Body of pancreas (tissue), 4 donors: Measurements from ENCODE around the gene NIT2. TPM values are rescaled to one million over a fixed set of nuclear protein-coding genes. Genes with fewer than 3 reads are reported as not detected.
A peak's percentile ranks its signal among the peaks of the same experiment; 100 is the strongest.

Experiments
- ATAC-seq: fragments of 150-250 bp; one replicate; pipeline ENCODE4 v1.9.1; 2016
- DNase-seq, 4 donors: peaks; one replicate each; pipeline ENCODE4 v3.0.0-alpha.2; 2019
- H3K27ac ChIP-seq, 4 donors: fragments of 200-600 bp; sonication (generic); 1 replicate in 3 of 4; 2 replicates in 1 of 4; pipeline versions ENCODE4 v1.5.1 to v1.6.1; 2016 to 2019; ENCODE audit warnings: mild to moderate bottlenecking in 1 of 4, mixed read lengths in 1 of 4, moderate library complexity in 1 of 4
- H3K27me3 ChIP-seq, 2 donors: fragments of 200-600 bp; sonication (generic); one replicate each; pipeline ENCODE4 v1.6.0; 2016; ENCODE audit warnings: mild to moderate bottlenecking in 1 of 2
- H3K36me3 ChIP-seq, 2 donors: fragments of 200-600 bp; sonication (generic); replicated peaks in 1 of 2; 2 replicates each; pipeline ENCODE4 v1.5.1; 2016; ENCODE audit warnings: low read depth in 2 of 2; ENCODE audit not compliant: insufficient read depth in 1 of 2
- H3K4me1 ChIP-seq: fragments of 200-600 bp; sonication (generic); one replicate; pipeline ENCODE4 v1.6.0; 2016
- H3K4me3 ChIP-seq, 2 donors: fragments of 200-600 bp; sonication (generic); 1 replicate in 1 of 2; 2 replicates in 1 of 2; pipeline ENCODE4 v1.5.1; 2016 to 2019
- H3K9me3 ChIP-seq, 3 donors: fragments of 200-600 bp; sonication (generic); 1 replicate in 2 of 3; 2 replicates in 1 of 3; pipeline ENCODE4 v1.5.1; 2016
- CTCF ChIP-seq, 7 experiments: fragments of 450-650 bp in 4 of 7; fragments of 200-600 bp in 3 of 7; sonication (generic) in 3 of 7; IDR thresholded peaks; one replicate each; pipeline ENCODE4 v1.5.1; 2016 to 2019; ENCODE audit warnings: antibody characterized with exemption in 7 of 7
- POLR2A ChIP-seq, 3 donors: fragments of 450-650 bp; IDR thresholded peaks; one replicate each; pipeline ENCODE4 v1.6.1; 2016; ENCODE audit warnings: antibody characterized with exemption in 3 of 3, mild to moderate bottlenecking in 2 of 3
- WGBS, 2 donors: methylation state at CpG; one replicate each; pipeline ENCODE4 v1.1.5; 2017; 5-methylcytosine and 5-hydroxymethylcytosine counted together
- intact Hi-C: fragments of 100-400 bp; cut with DNase I; formaldehyde crosslinking; loops from one replicate; pipeline ENCODE4 v1.15.1; 2023
- total RNA-seq, 2 donors: library from RNA; depleted of rRNA; stranded (reverse); fragments of >200 nt; gene quantifications; one replicate each; pipeline ENCODE4 v1.1.0, GENCODE V29; 2016

NIT2 gene
- total RNA-seq, 2 donors from 2014 or later, result 21.5 to 32.6 TPM

- peaks cover 36% of the 10 kb centered on the region for H3K4me1 ChIP-seq
- peak overlapping the region; percentile 87 to 90 for H3K4me3 ChIP-seq
- H3K36me3 ChIP-seq, result no peaks in the 10 kb centered on the region
- peak overlapping the region in 3 of 4 donors; percentile 70 to 91 (median 88) for H3K27ac ChIP-seq
- ATAC-seq, result no peak
- intact Hi-C loops, result no loop called here
- TF ChIP-seq CTCF (IDR thresholded peaks at IDR 0.05) (no peak), POLR2A (IDR thresholded peaks at IDR 0.05) (no peak)
- no peaks in the 10 kb centered on the region for H3K27me3 ChIP-seq
- DNase-seq, result no peak
- WGBS, 2 donors, result 0 to 2% methylated on average over 2 of the region's 2 CpGs
- H3K9me3 ChIP-seq, result no peaks in the 10 kb centered on the region
These were observed 67.7 kb downstream of the NIT2 start for GRCh38 chr3:100402256-100402655.

GRCh38 chr3:100402891-100403290 is 68.3 kb downstream of the NIT2 start:
- ATAC-seq (no peak), DNase-seq (no peak)
- Histone ChIP-seq H3K27ac (peak overlapping the region in 1 of 4 donors; percentile 91), H3K4me3 (peak overlapping the region in 1 of 2 donors; percentile 90), H3K4me1 (peaks cover 33% of the 10 kb centered on the region), H3K9me3 (no peaks in the 10 kb centered on the region), H3K36me3 (no peaks in the 10 kb centered on the region), H3K27me3 (no peaks in the 10 kb centered on the region)
- no peak for TF ChIP-seq CTCF (IDR thresholded peaks at IDR 0.05)
- TF ChIP-seq POLR2A (IDR thresholded peaks at IDR 0.05), result no peak
- intact Hi-C loops, result no loop called here
- 21% methylated on average over 2 of the region's 2 CpGs for WGBS, 2 donors

GRCh38 chr3:100403362-100404249 is 69.0 kb downstream of the NIT2 start:
- no peak overlapping the region for H3K27ac ChIP-seq
- H3K27me3 ChIP-seq, result no peaks in the 10 kb centered on the region
- peaks cover 31% of the 10 kb centered on the region for H3K4me1 ChIP-seq
- peak; percentile 10 to 35 (median 22) for DNase-seq
- TF ChIP-seq CTCF (IDR thresholded peaks at IDR 0.05) (no peak), POLR2A (IDR thresholded peaks at IDR 0.05) (peak in 2 of 3 donors; percentile 8 to 29)
- intact Hi-C loops, result no loop called here
- 41 to 52% methylated on average over 5 of the region's 5 CpGs for WGBS, 2 donors
- H3K4me3 ChIP-seq, result peak overlapping the region in 1 of 2 donors; percentile 90
- no peaks in the 10 kb centered on the region for H3K9me3 ChIP-seq
- H3K36me3 ChIP-seq, result no peaks in the 10 kb centered on the region
- ATAC-seq, result no peak

GRCh38 chr3:100404250-100404548 is 69.6 kb downstream of the NIT2 start:
- TF ChIP-seq POLR2A (IDR thresholded peaks at IDR 0.05) (no peak), CTCF (IDR thresholded peaks at IDR 0.05) (no peak)
- H3K27me3 ChIP-seq, result no peaks in the 10 kb centered on the region
- H3K4me3 ChIP-seq, result no peak overlapping the region
- intact Hi-C loops, result no loop called here
- H3K9me3 ChIP-seq, result no peaks in the 10 kb centered on the region
- no peaks in the 10 kb centered on the region for H3K36me3 ChIP-seq
- ATAC-seq (no peak), DNase-seq (no peak)
- H3K4me1 ChIP-seq, result peaks cover 25% of the 10 kb centered on the region
- no peak overlapping the region for H3K27ac ChIP-seq
- 91 to 100% methylated on average over 1 of the region's 1 CpG for WGBS, 2 donors

- H3K9me3 ChIP-seq, result peaks cover 0 to 3% (median 3%) of the 10 kb centered on the region in 3 donors
- H3K4me3 ChIP-seq, result no peak overlapping the region
- no peaks in the 10 kb centered on the region for H3K27me3 ChIP-seq
- no peak overlapping the region for H3K27ac ChIP-seq
- H3K36me3 ChIP-seq, result no peaks in the 10 kb centered on the region
- TF ChIP-seq CTCF (IDR thresholded peaks at IDR 0.05) (no peak), POLR2A (IDR thresholded peaks at IDR 0.05) (no peak)
- peaks cover 17% of the 10 kb centered on the region for H3K4me1 ChIP-seq
- WGBS, 2 donors, result 66 to 74% methylated on average over 2 of the region's 2 CpGs
- intact Hi-C loops, result no loop called here
- ATAC-seq, result no peak
- DNase-seq, result no peak
These were observed 72.6 kb downstream of the NIT2 start for GRCh38 chr3:100407164-100407563.
